B cell (primary cell): ENCODE data around the gene DAZAP2. TPM values are rescaled to one million over a fixed set of nuclear protein-coding genes. Genes with fewer than 3 reads are reported as not detected.
"Not testable (repeated sequence)": the region's sequence is repeated elsewhere in the genome, so short reads cannot be mapped to it uniquely, and the experiment has no call there.

Source experiments
- ATAC-seq: fragments of 200-7000 bp; cut with Tn5 transposase; one replicate; pipeline ENCODE4 v1.10.0; 2021; ENCODE audit warnings: low read depth, mild to moderate bottlenecking, moderate number of reproducible peaks, moderate library complexity
- CTCF ChIA-PET: fragments of 350-600 bp; sonication (Branson Sonifier 250); formaldehyde crosslinking; loops from one replicate; lab custom pipeline; 2021; ENCODE audit warnings: antibody characterized with exemption, inconsistent platforms; lab: Charles Lee
- POLR2A ChIA-PET: fragments of 350-600 bp; sonication (Branson Sonifier 250); formaldehyde crosslinking; loops from one replicate; lab custom pipeline; 2021; ENCODE audit warnings: antibody characterized with exemption; lab: Charles Lee
- DNase-seq: peaks from one replicate; pipeline ENCODE4 v3.0.0; 2013
- H2AFZ ChIP-seq: 2 replicates; pipeline ENCODE4 v1.6.1; 2012; ENCODE audit warnings: mild to moderate bottlenecking, low read depth, low read length; ENCODE audit not compliant: insufficient read depth, poor library complexity, severe bottlenecking
- H3K27ac ChIP-seq, 2 donors: 1 replicate in 1 of 2; 2 replicates in 1 of 2; pipeline ENCODE4 v1.5.1; 2012 to 2013; ENCODE audit warnings: low read length in 2 of 2, mild to moderate bottlenecking in 2 of 2, moderate library complexity in 1 of 2
- H3K27me3 ChIP-seq, 4 experiments: fragments of 200-600 bp in 1 of 4; sonication (generic) in 1 of 4; replicated peaks in 1 of 4; 1 replicate in 2 of 4; 2 replicates in 2 of 4; pipeline versions ENCODE4 v1.6.1 to v1.7.0; 2013 to 2016; ENCODE audit warnings: low read length in 3 of 4, mild to moderate bottlenecking in 2 of 4, mixed read lengths in 1 of 4, moderate library complexity in 1 of 4; ENCODE audit not compliant: insufficient read depth in 4 of 4, control insufficient read depth in 3 of 4; ENCODE audit errors: control extremely low read depth in 1 of 4
- H3K36me3 ChIP-seq, 2 experiments: replicated peaks in 1 of 2; 1 replicate in 1 of 2; 2 replicates in 1 of 2; pipeline versions ENCODE4 v1.6.1 to v1.7.1; 2013; ENCODE audit warnings: low read length in 1 of 2; ENCODE audit not compliant: insufficient read depth in 2 of 2, control insufficient read depth in 1 of 2; ENCODE audit errors: control extremely low read depth in 1 of 2, extremely low read depth in 1 of 2
- H3K4me1 ChIP-seq, 2 donors: fragments of 200-600 bp in 1 of 2; sonication (generic) in 1 of 2; 1 replicate in 1 of 2; 2 replicates in 1 of 2; pipeline versions ENCODE4 v1.5.1 to v1.6.1; 2013 to 2017; ENCODE audit warnings: low read length in 2 of 2; ENCODE audit not compliant: control insufficient read depth in 2 of 2, insufficient read depth in 2 of 2
- H3K4me2 ChIP-seq: replicated peaks from 2 replicates; pipeline ENCODE3; 2012; ENCODE audit warnings: mild to moderate bottlenecking, low read depth, low read length; ENCODE audit not compliant: poor library complexity, severe bottlenecking
- H3K4me3 ChIP-seq, 5 experiments: fragments of 200-600 bp in 1 of 5; sonication (generic) in 1 of 5; 1 replicate in 3 of 5; 2 replicates in 2 of 5; pipeline versions ENCODE4 v1.5.1 to v1.7.0; 2011 to 2016; ENCODE audit warnings: low read length in 4 of 5, mild to moderate bottlenecking in 4 of 5, low read depth in 2 of 5, control low read depth in 1 of 5, moderate library complexity in 1 of 5; ENCODE audit not compliant: insufficient read depth in 1 of 5; ENCODE audit errors: control extremely low read depth in 1 of 5, extremely low read depth in 1 of 5
- H3K79me2 ChIP-seq: fragments of 200-600 bp; sonication (generic); one replicate; pipeline ENCODE4 v1.6.0; 2016; ENCODE audit warnings: low read length; ENCODE audit not compliant: control insufficient read depth, insufficient read depth
- H3K9ac ChIP-seq: fragments of 200-600 bp; sonication (generic); 2 replicates; pipeline ENCODE4 v1.6.1; 2017; ENCODE audit warnings: mild to moderate bottlenecking, low read length, moderate library complexity
- H3K9me3 ChIP-seq, 3 donors: one replicate each; pipeline versions ENCODE4 v1.6.1 to v1.7.1; 2013; ENCODE audit warnings: low read length in 2 of 3; ENCODE audit not compliant: control insufficient read depth in 2 of 3, insufficient read depth in 1 of 3; ENCODE audit errors: control extremely low read depth in 1 of 3
- H4K20me1 ChIP-seq: 2 replicates; pipeline ENCODE4 v1.6.0; 2012; ENCODE audit warnings: mild to moderate bottlenecking, low read length; ENCODE audit not compliant: insufficient read depth, control insufficient read depth, poor library complexity, severe bottlenecking
- H3K27ac Mint-ChIP-seq: one replicate; pipeline ENCODE4 v1.8.0; 2021; ENCODE audit warnings: mixed read lengths
- H3K27me3 Mint-ChIP-seq: one replicate; pipeline ENCODE4 v1.8.0; 2021; ENCODE audit warnings: mixed read lengths
- H3K4me1 Mint-ChIP-seq: one replicate; pipeline ENCODE4 v1.8.0; 2021; ENCODE audit warnings: mixed read lengths
- H3K4me3 Mint-ChIP-seq: one replicate; pipeline ENCODE4 v1.8.0; 2021; ENCODE audit warnings: mixed read lengths
- H3K9me3 Mint-ChIP-seq: one replicate; pipeline ENCODE4 v1.8.0; 2022; ENCODE audit warnings: mixed read lengths; ENCODE audit not compliant: insufficient read depth
- EZH2 ChIP-seq: IDR thresholded peaks from 2 replicates; pipeline ENCODE4 v1.6.1; 2012; ENCODE audit warnings: borderline replicate concordance, low read depth, mild to moderate bottlenecking, moderate library complexity, low read length; ENCODE audit not compliant: insufficient read depth, poor library complexity, severe bottlenecking
- WGBS: methylation state at CpG from one replicate; pipeline ENCODE4 v1.1.5; 2013; ENCODE audit warnings: missing lambda C conversion rate; ENCODE audit not compliant: insufficient coverage; 5-methylcytosine and 5-hydroxymethylcytosine counted together
- intact Hi-C: fragments of 100-400 bp; cut with micrococcal nuclease; formaldehyde crosslinking; loops from one replicate; pipeline ENCODE4 v1.10.0; 2022
- polyA plus RNA-seq: library from polyadenylated mRNA; depleted of rRNA; stranded (reverse); fragments of >200 nt; gene quantifications from 2 replicates; pipeline ENCODE4 v1.2.3, GENCODE V29; 2012
- total RNA-seq, 2 donors: library from RNA; stranded (reverse); fragments of 120-200 nt in 1 of 2; gene quantifications; 1 replicate in 1 of 2; 2 replicates in 1 of 2; pipeline versions ENCODE4 v1.2.3 to v1.2.4, GENCODE V29; 2013 to 2022
- TF ChIP-seq, protein P1 (sequence below): fragments of 200-600 bp; IDR thresholded peaks from one replicate; pipeline ENCODE4 v1.8.0; 2022; ENCODE audit warnings: antibody characterized with exemption, mild to moderate bottlenecking

The DAZAP2 gene
- total and polyA plus RNA-seq, 2 donors (not counting 1 experiment from before 2014, with no cell fraction given): 233 to 620 TPM

DNA sequence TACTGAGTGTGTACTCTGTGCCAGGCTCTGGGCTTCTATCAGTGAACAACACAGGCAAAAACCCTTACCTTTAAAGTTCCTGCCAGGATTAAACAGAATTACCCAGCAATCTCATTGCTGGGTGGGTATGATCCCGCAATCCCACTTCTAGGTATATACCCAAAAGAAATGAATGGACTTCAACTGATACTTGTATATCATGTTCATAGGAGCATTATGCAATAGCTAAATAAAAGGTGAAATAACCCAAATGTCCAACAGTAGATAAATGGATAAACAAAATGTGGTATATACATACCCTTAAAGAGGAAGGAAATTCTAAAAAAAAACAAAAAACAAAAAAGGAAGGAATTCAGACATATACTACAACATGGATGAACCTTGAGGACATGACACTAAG is 14.7 kb downstream of the DAZAP2 start:
- ATAC-seq: no peak

DNA sequence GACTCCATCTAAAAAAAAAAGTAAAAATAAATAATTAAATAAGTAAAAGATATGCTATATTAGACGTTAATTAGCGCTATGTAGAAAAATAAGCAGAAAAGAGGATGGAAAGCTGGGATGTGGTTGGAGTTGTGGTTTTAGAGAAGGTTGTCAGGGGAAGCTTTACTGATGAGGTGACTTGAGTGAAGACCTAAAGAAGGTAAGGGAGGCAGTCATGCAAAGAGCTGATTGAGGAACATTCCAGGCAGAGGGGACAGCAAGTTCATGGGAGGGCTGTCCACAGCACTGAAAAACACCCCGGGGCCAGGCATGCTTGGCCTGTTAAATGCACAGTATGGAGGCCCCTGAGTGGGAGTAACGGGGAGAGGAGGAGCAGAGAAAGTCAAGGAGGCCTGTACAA is 15.9 kb downstream of the DAZAP2 start:
- no peak for TF ChIP-seq EZH2
- TF ChIP-seq, protein P1, sequence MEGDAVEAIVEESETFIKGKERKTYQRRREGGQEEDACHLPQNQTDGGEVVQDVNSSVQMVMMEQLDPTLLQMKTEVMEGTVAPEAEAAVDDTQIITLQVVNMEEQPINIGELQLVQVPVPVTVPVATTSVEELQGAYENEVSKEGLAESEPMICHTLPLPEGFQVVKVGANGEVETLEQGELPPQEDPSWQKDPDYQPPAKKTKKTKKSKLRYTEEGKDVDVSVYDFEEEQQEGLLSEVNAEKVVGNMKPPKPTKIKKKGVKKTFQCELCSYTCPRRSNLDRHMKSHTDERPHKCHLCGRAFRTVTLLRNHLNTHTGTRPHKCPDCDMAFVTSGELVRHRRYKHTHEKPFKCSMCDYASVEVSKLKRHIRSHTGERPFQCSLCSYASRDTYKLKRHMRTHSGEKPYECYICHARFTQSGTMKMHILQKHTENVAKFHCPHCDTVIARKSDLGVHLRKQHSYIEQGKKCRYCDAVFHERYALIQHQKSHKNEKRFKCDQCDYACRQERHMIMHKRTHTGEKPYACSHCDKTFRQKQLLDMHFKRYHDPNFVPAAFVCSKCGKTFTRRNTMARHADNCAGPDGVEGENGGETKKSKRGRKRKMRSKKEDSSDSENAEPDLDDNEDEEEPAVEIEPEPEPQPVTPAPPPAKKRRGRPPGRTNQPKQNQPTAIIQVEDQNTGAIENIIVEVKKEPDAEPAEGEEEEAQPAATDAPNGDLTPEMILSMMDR: no peak
- DNase-seq: no peak
- no peak overlapping the region for H3K27ac ChIP-seq
- H3K4me3 Mint-ChIP-seq: no peak overlapping the region
- ATAC-seq: no peak
- H3K4me3 ChIP-seq: no peak overlapping the region
- no peaks in the 10 kb centered on the region for H4K20me1 ChIP-seq
- no peak overlapping the region for H3K4me2 ChIP-seq
- no peak overlapping the region for H2AFZ ChIP-seq
- H3K9ac ChIP-seq: no peak overlapping the region
- H3K4me1 ChIP-seq: no peaks in the 10 kb centered on the region
- 91% methylated on average over 3 of the region's 4 CpGs for WGBS
- intact Hi-C loops: no loop called here
- H3K27ac Mint-ChIP-seq: no peak overlapping the region
- H3K36me3 ChIP-seq: peaks cover 0 to 5% of the 10 kb centered on the region in 2 experiments
- H3K27me3 Mint-ChIP-seq: no peaks in the 10 kb centered on the region
- H3K9me3 Mint-ChIP-seq: no peaks in the 10 kb centered on the region
- H3K9me3 ChIP-seq: no peaks in the 10 kb centered on the region
- CTCF ChIA-PET: no interaction called here
- peaks cover 7% of the 10 kb centered on the region for H3K4me1 Mint-ChIP-seq
- peaks cover 3% of the 10 kb centered on the region for H3K79me2 ChIP-seq
- no peaks in the 10 kb centered on the region for H3K27me3 ChIP-seq
- POLR2A ChIA-PET: interaction anchor here (0.6 kb wide), 1 partner anchor 37 kb away, joined by 6 read pairs; the partner anchor contains the start of gene POU6F1

More for the DNA sequence above, 14.7 kb downstream of the DAZAP2 start:
- DNase-seq: no peak
- Histone ChIP-seq H3K79me2 (peaks cover 3% of the 10 kb centered on the region), H3K27me3 (no peaks in the 10 kb centered on the region), H3K36me3 (peaks cover 0 to 5% of the 10 kb centered on the region in 2 experiments), H3K9me3 (no peaks in the 10 kb centered on the region), H4K20me1 (no peaks in the 10 kb centered on the region), H2AFZ (no peak overlapping the region), H3K4me3 (no peak overlapping the region), H3K9ac (no peak overlapping the region), H3K27ac (no peak overlapping the region), H3K4me1 (no peaks in the 10 kb centered on the region), H3K4me2 (no peak overlapping the region)
- no peak for TF ChIP-seq EZH2
- TF ChIP-seq, protein P1: no peak
- Mint-ChIP-seq H3K9me3 (no peaks in the 10 kb centered on the region), H3K27me3 (no peaks in the 10 kb centered on the region), H3K4me1 (peaks cover 9% of the 10 kb centered on the region), H3K27ac (no peak overlapping the region), H3K4me3 (no peak overlapping the region)
- no CpG with 5 or more reads among the region's 1 CpG for WGBS
- ChIA-PET POLR2A (interaction anchor here (0.8 to 1.2 kb wide), 2 partner anchors 15 to 36 kb away, joined by 3 to 14 read pairs; partner anchors contain the start of genes DAZAP2 and POU6F1), CTCF (interaction anchor here (3.4 kb wide), 1 partner anchor 9 kb away, joined by 14 read pairs; no protein-coding TSS in a partner anchor)
- intact Hi-C loops: no loop called here

DNA sequence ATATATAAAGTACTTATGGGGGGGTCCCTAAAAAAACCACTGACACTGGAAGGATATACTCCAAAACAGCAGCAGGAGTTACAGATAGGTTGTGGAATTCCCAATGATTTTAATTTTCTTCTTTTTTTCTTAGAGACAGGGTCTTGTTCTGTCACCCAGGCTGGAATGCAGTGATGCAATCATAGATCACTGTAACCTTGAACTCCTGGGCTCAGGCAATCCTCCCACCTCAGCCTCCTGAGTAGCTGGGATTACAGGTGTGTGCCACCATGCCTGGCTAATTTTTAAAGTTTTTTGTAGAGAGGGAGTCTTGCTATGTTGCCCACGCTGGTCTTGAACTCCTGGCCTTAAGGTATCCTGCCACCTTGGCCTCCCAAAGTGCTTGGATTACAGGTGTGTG is 21.0 kb downstream of the DAZAP2 start:
- H3K4me3 Mint-ChIP-seq, H3K4me3 ChIP-seq, H3K9ac ChIP-seq, H4K20me1 ChIP-seq, H3K36me3 ChIP-seq, H3K4me1 Mint-ChIP-seq, H3K27me3 Mint-ChIP-seq, H3K27me3 ChIP-seq, intact Hi-C loops, H3K27ac Mint-ChIP-seq, H3K9me3 ChIP-seq, H2AFZ ChIP-seq, ATAC-seq, DNase-seq, H3K27ac ChIP-seq, H3K4me2 ChIP-seq, H3K9me3 Mint-ChIP-seq, H3K4me1 ChIP-seq: not testable (repeated sequence)
- H3K79me2 ChIP-seq: peaks cover 22% of the 10 kb centered on the region
- POLR2A ChIA-PET: interaction anchor here (0.6 kb wide), 1 partner anchor 55 kb away, joined by 3 read pairs; no protein-coding TSS in a partner anchor
- CTCF ChIA-PET: interaction anchor here (0.7 to 1.4 kb wide), 2 partner anchors 12 to 81 kb away, joined by 3 to 5 read pairs; no protein-coding TSS in a partner anchor
- 83% methylated on average over 1 of the region's 1 CpG for WGBS
